Nephron progenitor cell (in vitro differentiated cells): Measurements from ENCODE around the gene CGRRF1.

Experiments
- DNase-seq: peaks from one replicate; pipeline ENCODE4 v3.0.0; 2021
- H3K27ac Mint-ChIP-seq: 2 replicates; pipeline ENCODE4 v1.8.0; 2021; ENCODE audit warnings: mild to moderate bottlenecking, moderate library complexity, mixed read lengths
- H3K27me3 Mint-ChIP-seq: 2 replicates; pipeline ENCODE4 v1.8.0; 2021; ENCODE audit warnings: mild to moderate bottlenecking, low read depth, mixed read lengths; ENCODE audit not compliant: poor library complexity
- H3K36me3 Mint-ChIP-seq: 2 replicates; pipeline ENCODE4 v1.8.0; 2021; ENCODE audit warnings: low read depth, mixed read lengths
- H3K4me1 Mint-ChIP-seq: 2 replicates; pipeline ENCODE4 v1.8.0; 2021; ENCODE audit warnings: mixed read lengths
- H3K4me3 Mint-ChIP-seq: 2 replicates; pipeline ENCODE4 v1.8.0; 2021; ENCODE audit warnings: mild to moderate bottlenecking, moderate library complexity, mixed read lengths
- H3K9me3 Mint-ChIP-seq: 2 replicates; pipeline ENCODE4 v1.8.0; 2021; ENCODE audit warnings: mild to moderate bottlenecking, moderate library complexity, mixed read lengths
- TF ChIP-seq, protein P1 (sequence below): fragments of 200-600 bp; sonication (generic); IDR thresholded peaks from 2 replicates; pipeline ENCODE4 v1.5.0; 2021; ENCODE audit warnings: antibody characterized with exemption

The CGRRF1 gene, protein sequence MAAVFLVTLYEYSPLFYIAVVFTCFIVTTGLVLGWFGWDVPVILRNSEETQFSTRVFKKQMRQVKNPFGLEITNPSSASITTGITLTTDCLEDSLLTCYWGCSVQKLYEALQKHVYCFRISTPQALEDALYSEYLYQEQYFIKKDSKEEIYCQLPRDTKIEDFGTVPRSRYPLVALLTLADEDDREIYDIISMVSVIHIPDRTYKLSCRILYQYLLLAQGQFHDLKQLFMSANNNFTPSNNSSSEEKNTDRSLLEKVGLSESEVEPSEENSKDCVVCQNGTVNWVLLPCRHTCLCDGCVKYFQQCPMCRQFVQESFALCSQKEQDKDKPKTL

DNA sequence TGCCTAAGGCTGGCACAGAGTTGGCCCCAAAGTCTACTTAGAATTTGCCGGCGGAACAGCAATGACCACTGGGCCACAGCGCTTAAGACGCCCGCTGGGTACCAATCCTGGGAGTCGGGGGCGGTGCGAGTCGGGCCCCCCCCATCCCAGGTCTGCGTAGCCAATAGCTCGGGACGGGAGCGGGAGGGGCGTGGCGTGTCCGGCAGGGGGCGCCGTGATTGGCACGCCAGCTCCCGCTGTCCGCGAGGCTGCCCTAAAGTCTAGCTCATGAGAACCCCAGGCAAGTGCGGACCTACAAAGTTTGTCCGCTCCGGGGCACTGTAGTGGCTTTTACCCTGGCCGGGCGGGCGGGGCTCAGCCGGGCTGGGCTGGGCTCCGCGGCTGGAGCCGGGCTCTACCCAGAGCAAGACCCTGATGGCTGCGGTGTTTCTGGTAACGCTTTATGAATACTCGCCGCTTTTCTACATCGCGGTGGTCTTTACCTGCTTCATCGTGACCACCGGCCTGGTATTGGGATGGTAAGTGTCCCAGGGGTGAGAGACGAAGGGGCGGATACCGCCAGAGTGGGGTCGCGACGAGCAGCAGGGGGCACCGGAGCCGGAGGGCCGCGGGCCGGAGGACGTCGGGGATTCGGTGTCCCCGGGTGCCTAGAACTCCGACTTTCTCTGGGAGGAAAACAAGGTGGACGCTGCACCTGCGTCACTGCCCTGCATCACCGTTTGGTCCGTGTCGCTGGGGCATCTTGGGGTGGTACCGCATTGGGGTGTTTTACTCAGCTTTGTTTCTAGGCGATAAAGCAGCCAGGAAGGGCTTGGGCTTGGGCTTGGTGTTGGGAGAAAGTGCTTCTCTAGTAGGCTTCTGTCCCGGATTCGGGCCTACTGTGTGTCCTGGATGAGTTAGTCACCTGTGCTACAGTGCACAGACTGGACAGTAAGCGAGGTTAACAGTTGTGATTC lies at the start of gene CGRRF1:
TSS of gene CGRRF1 (plus strand) at position 361 of the 956 bp plus-strand sequence. CDS start at position 415, 54 bp downstream.
- TF ChIP-seq, protein P1, sequence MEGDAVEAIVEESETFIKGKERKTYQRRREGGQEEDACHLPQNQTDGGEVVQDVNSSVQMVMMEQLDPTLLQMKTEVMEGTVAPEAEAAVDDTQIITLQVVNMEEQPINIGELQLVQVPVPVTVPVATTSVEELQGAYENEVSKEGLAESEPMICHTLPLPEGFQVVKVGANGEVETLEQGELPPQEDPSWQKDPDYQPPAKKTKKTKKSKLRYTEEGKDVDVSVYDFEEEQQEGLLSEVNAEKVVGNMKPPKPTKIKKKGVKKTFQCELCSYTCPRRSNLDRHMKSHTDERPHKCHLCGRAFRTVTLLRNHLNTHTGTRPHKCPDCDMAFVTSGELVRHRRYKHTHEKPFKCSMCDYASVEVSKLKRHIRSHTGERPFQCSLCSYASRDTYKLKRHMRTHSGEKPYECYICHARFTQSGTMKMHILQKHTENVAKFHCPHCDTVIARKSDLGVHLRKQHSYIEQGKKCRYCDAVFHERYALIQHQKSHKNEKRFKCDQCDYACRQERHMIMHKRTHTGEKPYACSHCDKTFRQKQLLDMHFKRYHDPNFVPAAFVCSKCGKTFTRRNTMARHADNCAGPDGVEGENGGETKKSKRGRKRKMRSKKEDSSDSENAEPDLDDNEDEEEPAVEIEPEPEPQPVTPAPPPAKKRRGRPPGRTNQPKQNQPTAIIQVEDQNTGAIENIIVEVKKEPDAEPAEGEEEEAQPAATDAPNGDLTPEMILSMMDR: peak; percentile 40
- Mint-ChIP-seq H3K4me1 (peaks cover 31% of the 10 kb centered on the region), H3K27ac (peak within 1 kb of the TSS; percentile 90), H3K4me3 (peak within 1 kb of the TSS; percentile 98), H3K9me3 (peaks cover 10% of the 10 kb centered on the region), H3K36me3 (peaks cover 24% of the 10 kb centered on the region), H3K27me3 (peaks cover 3% of the 10 kb centered on the region)
- DNase-seq: peak; percentile 99

DNA sequence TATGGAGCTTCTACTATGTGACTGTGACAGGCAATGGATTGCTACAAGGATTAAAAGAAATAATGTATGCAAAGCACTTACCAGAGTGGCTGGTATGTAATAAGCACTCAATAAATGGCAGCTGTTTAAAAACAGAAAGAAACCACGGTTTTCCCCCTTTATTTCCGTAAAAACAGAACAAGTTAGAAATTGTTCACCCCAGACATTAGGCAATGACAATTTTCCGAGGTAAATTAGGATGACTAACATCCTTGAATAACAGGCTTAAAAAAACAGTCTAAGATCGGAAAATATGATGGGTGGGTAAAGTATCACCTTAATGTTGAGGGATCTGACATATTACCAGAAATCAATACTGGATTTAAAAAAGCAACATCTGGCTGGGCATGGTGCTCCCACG lies 47.7 kb upstream of the CGRRF1 start:
- Mint-ChIP-seq H3K27ac (no peak overlapping the region), H3K9me3 (peaks cover 37% of the 10 kb centered on the region), H3K4me3 (no peak overlapping the region), H3K4me1 (peaks cover 8% of the 10 kb centered on the region), H3K27me3 (peaks cover 7% of the 10 kb centered on the region), H3K36me3 (peaks cover 11% of the 10 kb centered on the region)
- no peak for DNase-seq
- TF ChIP-seq, protein P1: no peak

DNA sequence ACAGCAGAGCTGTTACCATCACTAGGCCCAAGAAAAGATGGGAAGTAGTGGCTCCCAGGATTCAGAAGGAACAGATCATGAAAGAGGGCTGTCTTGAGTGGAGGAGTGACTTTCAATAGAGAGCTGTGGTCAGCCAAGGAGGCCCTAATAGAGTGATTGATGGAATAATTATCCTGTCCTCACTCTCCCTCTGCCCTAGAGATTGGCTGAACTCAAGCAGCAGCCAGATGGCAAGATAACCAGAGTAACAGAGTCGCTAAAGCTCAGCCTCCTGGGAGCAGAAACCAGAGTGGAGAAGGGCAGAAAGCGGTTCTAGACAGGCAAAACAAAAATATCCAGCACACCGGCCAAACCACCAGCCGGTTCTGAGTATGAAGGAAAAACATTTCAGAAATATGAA lies 44.1 kb upstream of the CGRRF1 start:
- peaks cover 8% of the 10 kb centered on the region for H3K4me1 Mint-ChIP-seq
- DNase-seq: no peak
- TF ChIP-seq, protein P1: no peak
- peaks cover 7% of the 10 kb centered on the region for H3K27me3 Mint-ChIP-seq
- H3K36me3 Mint-ChIP-seq: peaks cover 20% of the 10 kb centered on the region
- H3K9me3 Mint-ChIP-seq: peaks cover 22% of the 10 kb centered on the region
- no peak overlapping the region for H3K4me3 Mint-ChIP-seq
- H3K27ac Mint-ChIP-seq: peak overlapping the region; percentile 89

DNA sequence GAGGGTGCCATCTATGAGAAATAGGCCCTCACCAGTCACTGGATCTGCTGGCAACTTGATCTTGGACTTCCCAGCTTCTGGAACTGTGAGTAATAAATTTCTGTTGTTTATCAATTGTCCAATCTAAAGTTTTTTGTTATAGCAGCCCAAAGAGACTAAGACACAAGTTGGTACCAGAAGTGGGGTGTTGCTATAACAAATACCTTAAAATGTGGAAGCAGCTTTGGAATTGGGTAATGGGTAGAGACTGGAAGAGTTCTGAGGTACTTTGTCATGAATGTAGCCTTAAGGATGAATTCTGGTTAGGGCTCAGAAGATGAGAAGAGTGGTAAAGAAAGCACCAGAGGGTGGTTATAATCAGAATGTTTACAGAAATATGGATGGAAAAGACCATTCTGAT lies 42.4 kb upstream of the CGRRF1 start:
- DNase-seq: no peak
- Mint-ChIP-seq H3K9me3 (peaks cover 21% of the 10 kb centered on the region), H3K4me1 (peaks cover 8% of the 10 kb centered on the region), H3K27ac (no peak overlapping the region), H3K4me3 (no peak overlapping the region), H3K36me3 (peaks cover 20% of the 10 kb centered on the region), H3K27me3 (peaks cover 7% of the 10 kb centered on the region)
- TF ChIP-seq, protein P1: no peak

DNA sequence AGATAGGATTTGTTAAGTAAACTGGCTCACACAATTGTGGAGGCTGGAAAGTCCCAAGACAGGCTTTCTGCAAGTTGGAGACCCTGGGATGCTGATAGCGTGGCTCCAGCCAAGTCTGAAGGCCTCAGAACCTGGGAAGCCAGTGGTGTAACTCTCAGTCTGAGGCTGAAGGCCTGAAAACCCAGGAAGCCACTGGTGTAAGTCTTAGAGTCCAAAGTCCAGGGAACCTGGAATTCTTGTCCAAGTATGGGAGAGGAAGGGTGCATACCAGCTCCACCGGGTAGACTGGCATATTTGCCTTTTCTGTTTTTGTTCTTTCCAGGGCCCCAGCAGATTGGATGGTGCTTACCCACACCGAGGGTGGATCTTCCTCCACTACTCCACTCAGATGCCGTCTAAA lies 39.0 kb upstream of the CGRRF1 start:
- peaks cover 21% of the 10 kb centered on the region for H3K9me3 Mint-ChIP-seq
- H3K27me3 Mint-ChIP-seq: peaks cover 9% of the 10 kb centered on the region
- H3K27ac Mint-ChIP-seq: no peak overlapping the region
- H3K4me3 Mint-ChIP-seq: no peak overlapping the region
- TF ChIP-seq, protein P1: no peak
- peaks cover 3% of the 10 kb centered on the region for H3K4me1 Mint-ChIP-seq
- H3K36me3 Mint-ChIP-seq: peaks cover 24% of the 10 kb centered on the region
- DNase-seq: no peak
